Adipose tissue (tissue), 3 donors: Measurements from ENCODE around the gene FNIP1. TPM values are rescaled to one million over a fixed set of nuclear protein-coding genes. Genes with fewer than 3 reads are reported as not detected.
"Not testable (repeated sequence)": the region's sequence is repeated elsewhere in the genome, so short reads cannot be mapped to it uniquely, and the experiment has no call there.

ENCODE experiments used
- H3K27ac ChIP-seq: one replicate; pipeline ENCODE4 v1.5.1; 2013; ENCODE audit warnings: low read depth, low read length
- WGBS, 3 donors: extraction: QIAGEN DNeasy Blood & Tissue Kit; methylation state at CpG; one replicate each; pipeline ENCODE4 v1.1.7; 2013; 5-methylcytosine and 5-hydroxymethylcytosine counted together
- polyA plus RNA-seq, 3 donors: library from polyadenylated mRNA; stranded (reverse); fragments of 200-250 nt; gene quantifications; one replicate each; pipeline ENCODE4 v1.2.3, GENCODE V29; 2013
- donor health status: healthy with polysubstance abuse.
- donor health status: Bipolar disorder and iron deficiency.
- donor health status: healthy.

FNIP1 gene
- polyA plus RNA-seq, 3 donors, result 3.0 to 5.6 (median 5.5) TPM

- H3K27ac ChIP-seq, result no peak overlapping the region
- WGBS, 3 donors, result 97 to 100% (median 100%) methylated on average over 1 of the region's 1 CpG
These were observed 37.1 kb downstream of the FNIP1 start for GRCh38 chr5:131759704-131760103.

GRCh38 chr5:131758520-131758900, 38.3 kb downstream of the FNIP1 start:
- 24 to 40% (median 36%) methylated on average over 3 of the region's 3 CpGs for WGBS, 3 donors
- H3K27ac ChIP-seq, result no peak overlapping the region

GRCh38 chr5:131757830-131758519, 38.8 kb downstream of the FNIP1 start:
- H3K27ac ChIP-seq, result no peak overlapping the region
- 95 to 100% (median 99%) methylated on average over 1 of the region's 1 CpG for WGBS, 3 donors

GRCh38 chr5:131756942-131757341, 39.9 kb downstream of the FNIP1 start:
- no peak overlapping the region for H3K27ac ChIP-seq
- WGBS, 3 donors, result 20 to 36% (median 32%) methylated on average over 1 of the region's 1 CpG

GRCh38 chr5:131754363-131754762, 42.5 kb downstream of the FNIP1 start:
- H3K27ac ChIP-seq, result no peak overlapping the region
- WGBS, 3 donors, result 55 to 96% (median 81%) methylated on average over 1 of the region's 1 CpG

GRCh38 chr5:131751506-131751905, 45.3 kb downstream of the FNIP1 start:
- WGBS, 3 donors, result 93 to 99% (median 96%) methylated on average over 2 of the region's 2 CpGs
- no peak overlapping the region for H3K27ac ChIP-seq

- H3K27ac ChIP-seq, result no peak overlapping the region
- WGBS, 3 donors, result 96 to 98% (median 97%) methylated on average over 7 of the region's 7 CpGs
These were observed 46.9 kb downstream of the FNIP1 start for GRCh38 chr5:131749723-131750470.

GRCh38 chr5:131749138-131749537, 47.7 kb downstream of the FNIP1 start:
- WGBS, 3 donors, result 95 to 97% (median 96%) methylated on average over 7 of the region's 7 CpGs

GRCh38 chr5:131747180-131748105, 49.4 kb downstream of the FNIP1 start:
- WGBS, 3 donors, result 57 to 83% (median 61%) methylated on average over 6 of the region's 6 CpGs

More at GRCh38 chr5:131749138-131749537, 47.7 kb downstream of the FNIP1 start:
- no peak overlapping the region for H3K27ac ChIP-seq

GRCh38 chr5:131746423-131746822, 50.4 kb downstream of the FNIP1 start:
- 98% methylated on average over 4 of the region's 4 CpGs for WGBS, 3 donors
- no peak overlapping the region for H3K27ac ChIP-seq

More at GRCh38 chr5:131747180-131748105, 49.4 kb downstream of the FNIP1 start:
- H3K27ac ChIP-seq, result no peak overlapping the region

- H3K27ac ChIP-seq, result no peak overlapping the region
- 77 to 85% (median 84%) methylated on average over 4 of the region's 4 CpGs for WGBS, 3 donors
These were observed 51.1 kb downstream of the FNIP1 start for GRCh38 chr5:131745703-131746102.

GRCh38 chr5:131745155-131745554, 51.7 kb downstream of the FNIP1 start:
- 94 to 97% (median 96%) methylated on average over 3 of the region's 3 CpGs for WGBS, 3 donors

GRCh38 chr5:131740477-131740876, 56.3 kb downstream of the FNIP1 start:
- H3K27ac ChIP-seq, result no peak overlapping the region
- WGBS, 3 donors, result 93 to 99% (median 99%) methylated on average over 3 of the region's 3 CpGs

More at GRCh38 chr5:131745155-131745554, 51.7 kb downstream of the FNIP1 start:
- H3K27ac ChIP-seq, result no peak overlapping the region

GRCh38 chr5:131735393-131735792, 61.4 kb downstream of the FNIP1 start:
- no peak overlapping the region for H3K27ac ChIP-seq
- 96 to 98% (median 97%) methylated on average over 8 of the region's 8 CpGs for WGBS, 3 donors

GRCh38 chr5:131734939-131735338, 61.9 kb downstream of the FNIP1 start:
- H3K27ac ChIP-seq, result not testable (repeated sequence)
- WGBS, 3 donors, result 100% methylated on average over 3 to 5 of the region's 6 CpGs

GRCh38 chr5:131729292-131729691, 67.5 kb downstream of the FNIP1 start:
- H3K27ac ChIP-seq, result not testable (repeated sequence)
- 91 to 97% (median 97%) methylated on average over 4 of the region's 4 CpGs for WGBS, 3 donors

GRCh38 chr5:131724089-131724488, 72.7 kb downstream of the FNIP1 start:
- not testable (repeated sequence) for H3K27ac ChIP-seq

GRCh38 chr5:131720714-131721113, 76.1 kb downstream of the FNIP1 start:
- 33 to 94% (median 91%) methylated on average over 1 of the region's 1 CpG for WGBS, 3 donors

GRCh38 chr5:131719564-131719963, 77.3 kb downstream of the FNIP1 start:
- 72 to 98% (median 87%) methylated on average over 1 of the region's 1 CpG for WGBS, 3 donors
- no peak overlapping the region for H3K27ac ChIP-seq

More at GRCh38 chr5:131720714-131721113, 76.1 kb downstream of the FNIP1 start:
- H3K27ac ChIP-seq, result no peak overlapping the region
